WI38 (cell line): Measurements from ENCODE around the gene CTAG2.
"Not testable (repeated sequence)": the region's sequence is repeated elsewhere in the genome, so short reads cannot be mapped to it uniquely, and the experiment has no call there.

ENCODE experiments used
- H3K4me3 ChIP-seq: 2 replicates; pipeline ENCODE4 v1.5.1; 2011; ENCODE audit warnings: low read depth, mild to moderate bottlenecking, control low read depth, low read length
- TF ChIP-seq, protein P1 (sequence below): IDR thresholded peaks from 2 replicates; pipeline ENCODE4 v1.5.1; 2012; ENCODE audit warnings: low read depth, mild to moderate bottlenecking, control low read depth, low read length

The CTAG2 gene

DNA sequence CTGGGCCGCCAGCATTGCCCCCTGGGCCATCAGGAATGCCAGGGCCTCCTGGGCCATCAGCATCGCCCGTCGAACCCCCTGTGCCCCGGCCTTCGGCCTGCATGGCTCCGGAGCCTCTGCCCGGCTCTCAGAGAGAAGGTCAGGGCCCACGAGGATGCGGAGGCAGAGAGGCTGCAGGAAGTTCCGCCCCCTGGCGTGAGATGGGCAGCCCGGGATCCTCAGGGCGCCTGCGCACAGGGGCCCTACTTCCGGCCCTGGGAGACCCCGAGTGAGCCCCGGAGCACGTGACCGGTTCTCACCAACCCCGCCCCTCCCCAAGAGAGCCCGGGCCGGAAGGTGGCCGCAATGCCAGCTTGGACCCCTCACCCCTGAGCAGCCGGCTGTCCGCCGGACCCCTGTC, at the start of gene CTAG2:
Gene CTAG2 (minus strand): TSS at position 167 of the 400 bp plus-strand sequence. CDS start 64 bp downstream, at position 103.
- H3K4me3 ChIP-seq, result not testable (repeated sequence)

DNA sequence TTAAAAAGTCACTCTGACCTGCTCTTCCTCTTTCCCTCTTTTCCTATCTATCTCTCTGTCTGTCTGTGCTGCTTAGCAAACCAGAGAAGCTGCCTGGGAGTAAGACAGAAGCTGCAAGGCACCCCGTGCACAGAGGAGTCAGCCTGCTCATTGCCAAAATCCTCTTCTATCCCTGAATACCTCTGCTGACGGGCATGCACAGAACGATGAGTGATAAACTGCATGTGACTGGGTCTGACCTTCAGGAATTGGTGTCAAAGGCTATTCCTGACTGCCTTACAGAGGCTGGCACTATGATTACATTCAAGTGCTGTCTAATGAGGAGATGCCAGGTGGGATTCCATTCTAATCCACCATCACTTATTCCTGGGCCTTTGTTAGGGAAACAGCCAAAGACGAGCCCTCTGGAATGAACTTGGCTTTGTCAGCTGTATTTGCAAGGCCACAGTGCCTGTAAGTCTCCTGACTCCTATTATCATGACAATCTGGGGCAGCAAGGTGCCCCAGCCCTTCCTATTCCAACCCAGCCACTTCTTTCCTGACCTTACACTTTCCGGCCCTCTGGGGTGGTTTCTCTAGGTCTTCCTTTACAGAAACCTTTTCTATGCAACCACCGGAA, 45.4 kb upstream of the CTAG2 start:
- TF ChIP-seq, protein P1, sequence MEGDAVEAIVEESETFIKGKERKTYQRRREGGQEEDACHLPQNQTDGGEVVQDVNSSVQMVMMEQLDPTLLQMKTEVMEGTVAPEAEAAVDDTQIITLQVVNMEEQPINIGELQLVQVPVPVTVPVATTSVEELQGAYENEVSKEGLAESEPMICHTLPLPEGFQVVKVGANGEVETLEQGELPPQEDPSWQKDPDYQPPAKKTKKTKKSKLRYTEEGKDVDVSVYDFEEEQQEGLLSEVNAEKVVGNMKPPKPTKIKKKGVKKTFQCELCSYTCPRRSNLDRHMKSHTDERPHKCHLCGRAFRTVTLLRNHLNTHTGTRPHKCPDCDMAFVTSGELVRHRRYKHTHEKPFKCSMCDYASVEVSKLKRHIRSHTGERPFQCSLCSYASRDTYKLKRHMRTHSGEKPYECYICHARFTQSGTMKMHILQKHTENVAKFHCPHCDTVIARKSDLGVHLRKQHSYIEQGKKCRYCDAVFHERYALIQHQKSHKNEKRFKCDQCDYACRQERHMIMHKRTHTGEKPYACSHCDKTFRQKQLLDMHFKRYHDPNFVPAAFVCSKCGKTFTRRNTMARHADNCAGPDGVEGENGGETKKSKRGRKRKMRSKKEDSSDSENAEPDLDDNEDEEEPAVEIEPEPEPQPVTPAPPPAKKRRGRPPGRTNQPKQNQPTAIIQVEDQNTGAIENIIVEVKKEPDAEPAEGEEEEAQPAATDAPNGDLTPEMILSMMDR, result no peak
- no peak overlapping the region for H3K4me3 ChIP-seq

DNA sequence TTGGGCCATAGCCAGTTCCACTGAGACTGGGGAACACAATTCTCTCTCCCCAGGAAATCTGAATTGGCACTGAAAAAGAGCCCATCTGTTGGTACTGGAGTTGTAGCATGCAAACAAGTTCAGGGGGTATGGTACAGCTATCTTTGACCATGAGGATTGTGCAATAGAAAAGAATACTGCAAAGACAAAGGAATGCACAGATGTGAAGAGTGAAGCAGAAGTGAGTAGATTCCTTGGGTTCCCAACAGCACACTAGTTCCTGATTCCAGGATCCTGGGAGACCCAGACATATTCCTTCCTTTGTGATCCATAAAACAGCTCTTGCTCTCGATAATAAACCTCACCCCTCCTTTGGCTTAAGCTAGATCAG, 43.3 kb upstream of the CTAG2 start:
- H3K4me3 ChIP-seq, result no peak overlapping the region
- TF ChIP-seq, protein P1, result no peak

DNA sequence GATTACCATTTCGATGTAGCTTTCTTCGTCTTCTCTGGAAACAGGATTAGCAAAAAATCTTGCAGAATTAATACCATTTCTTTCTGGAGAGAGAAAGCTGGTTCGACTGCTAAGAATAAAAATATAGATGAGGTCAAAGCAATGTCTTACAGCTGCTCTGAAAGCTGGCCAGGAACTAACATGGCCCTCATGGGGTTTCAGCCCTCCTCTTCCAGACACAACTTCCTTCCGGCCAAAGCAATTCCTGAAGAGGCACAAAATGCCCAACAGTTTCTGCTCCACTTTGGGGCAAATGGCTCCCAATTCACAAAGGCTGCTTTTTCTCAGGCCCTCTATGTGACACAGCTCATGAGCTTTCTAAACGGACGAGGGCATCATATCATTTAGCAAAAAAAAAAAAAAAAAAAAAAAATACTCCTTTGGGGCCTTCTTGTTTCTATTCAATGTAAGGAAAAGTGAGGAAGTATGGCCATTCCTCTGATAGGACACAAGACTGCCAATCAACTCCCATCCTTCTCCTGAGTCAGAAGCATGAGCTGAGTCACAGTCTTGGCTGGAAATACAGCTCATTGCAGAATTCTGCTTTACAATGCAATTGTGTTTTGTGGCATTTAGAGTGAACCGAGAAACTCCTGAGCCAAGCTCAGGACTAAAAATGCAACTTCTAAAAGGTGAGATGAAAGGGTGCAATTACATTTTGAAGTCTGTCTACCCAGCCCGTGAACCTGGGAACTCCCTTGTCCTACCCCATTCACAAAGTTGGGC, 42.7 kb upstream of the CTAG2 start:
- TF ChIP-seq, protein P1, result no peak
- H3K4me3 ChIP-seq, result no peak overlapping the region

DNA sequence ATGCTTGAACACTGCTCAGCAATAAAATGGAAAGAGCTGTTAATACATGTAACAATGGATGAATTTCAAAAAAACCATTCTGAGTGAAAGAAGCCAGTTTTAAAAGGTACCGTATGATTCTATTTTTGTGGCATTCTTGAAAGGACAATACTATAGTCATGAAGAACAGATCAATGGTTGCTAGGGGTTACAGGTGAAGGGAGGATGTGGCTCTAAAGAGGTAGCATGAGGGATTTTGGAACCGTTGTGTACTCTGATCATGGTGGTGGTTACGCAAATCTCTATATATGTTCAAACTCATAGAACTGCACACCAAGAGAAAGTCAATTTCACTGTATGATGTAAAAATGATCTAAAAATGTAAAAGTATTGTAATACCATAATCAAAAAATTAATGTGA, 40.0 kb upstream of the CTAG2 start:
- TF ChIP-seq, protein P1, result no peak
- no peak overlapping the region for H3K4me3 ChIP-seq

DNA sequence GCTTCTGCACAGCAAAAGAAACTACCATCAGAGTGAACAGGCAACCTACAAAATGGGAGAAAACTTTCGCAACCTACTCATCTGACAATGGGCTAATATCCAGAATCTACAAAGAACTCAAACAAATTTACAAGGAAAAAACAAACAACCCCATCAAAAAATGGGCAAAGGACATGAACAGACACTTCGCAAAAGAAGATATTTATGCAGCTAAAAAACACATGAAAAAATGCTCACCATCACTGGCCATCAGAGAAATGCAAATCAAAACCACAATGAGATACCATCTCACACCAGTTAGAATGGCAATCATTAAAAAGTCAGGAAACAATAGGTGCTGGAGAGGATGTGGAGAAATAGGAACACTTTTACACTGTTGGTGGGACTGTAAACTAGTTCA, 37.1 kb upstream of the CTAG2 start:
- not testable (repeated sequence) for H3K4me3 ChIP-seq

DNA sequence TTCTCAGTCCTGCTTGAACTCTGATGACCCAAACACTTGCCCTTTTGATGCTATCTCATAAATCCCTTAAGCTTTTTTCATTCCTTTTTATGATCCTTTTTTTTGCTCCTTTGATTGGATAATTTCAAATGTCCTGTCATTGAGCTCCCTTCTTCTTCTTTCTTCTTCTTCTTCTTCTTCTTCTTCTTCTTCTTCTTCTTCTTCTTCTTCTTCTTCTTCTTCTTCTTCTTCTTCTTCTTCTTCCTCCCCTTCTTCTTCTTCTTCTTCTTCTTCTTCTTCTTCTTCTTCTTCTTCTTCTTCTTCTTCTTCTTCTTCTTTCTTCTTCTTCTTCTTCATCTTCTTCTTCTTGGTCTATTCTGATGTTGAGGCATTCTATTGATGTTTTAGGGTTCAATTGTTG, 18.7 kb upstream of the CTAG2 start:
- not testable (repeated sequence) for H3K4me3 ChIP-seq

DNA sequence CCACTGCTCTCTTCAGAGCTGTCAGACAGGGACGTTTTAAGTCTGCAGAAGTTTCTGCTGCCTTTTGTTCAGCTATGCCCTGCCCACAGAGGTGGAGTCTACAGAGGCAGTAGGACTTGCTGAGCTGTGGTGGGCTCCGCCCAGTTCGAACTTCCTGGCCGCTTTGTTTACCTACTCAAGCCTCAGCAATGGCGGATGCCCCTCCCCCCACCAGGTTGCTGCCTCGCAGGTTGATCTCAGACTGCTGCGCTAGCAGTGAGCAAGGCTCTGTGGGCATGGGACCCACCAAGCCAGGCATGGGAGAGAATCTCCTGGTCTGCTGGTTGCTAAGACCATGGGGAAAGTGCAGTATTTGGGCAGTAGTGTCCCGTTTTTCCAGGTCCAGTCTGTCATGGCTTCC, 17.5 kb upstream of the CTAG2 start:
- not testable (repeated sequence) for H3K4me3 ChIP-seq

DNA sequence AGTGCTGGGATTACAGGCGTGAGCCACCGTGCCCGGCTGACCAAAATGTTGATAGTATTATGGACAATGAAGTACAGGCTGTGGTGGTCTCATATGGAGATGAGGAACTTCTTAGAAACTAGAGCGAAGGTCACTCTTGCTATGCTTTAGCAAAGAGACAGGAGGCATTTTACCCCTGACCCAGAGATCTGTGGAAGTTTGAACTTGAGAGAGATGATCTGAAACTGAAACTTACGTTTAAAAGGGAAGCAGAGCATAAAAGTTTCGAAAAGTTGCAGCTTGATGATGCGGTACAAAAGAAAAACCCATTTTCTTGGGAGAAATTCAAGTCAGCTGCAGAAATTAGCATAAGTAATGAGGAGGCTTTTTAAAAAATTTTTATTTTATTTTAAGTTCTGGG, 8.5 kb upstream of the CTAG2 start:
- TF ChIP-seq, protein P1, result no peak

More for the DNA sequence above, 8.5 kb upstream of the CTAG2 start:
- H3K4me3 ChIP-seq, result no peak overlapping the region
